GM19372 (cell line): ENCODE measurements around the gene PCDHB16.
"Not testable (repeated sequence)": the region's sequence is repeated elsewhere in the genome, so short reads cannot be mapped to it uniquely, and the experiment has no call there.

Experiments
- ATAC-seq: cut with Tn5 transposase; IDR thresholded peaks from one replicate; pipeline ENCODE4 v1.9.1; 2021; ENCODE audit warnings: mild to moderate bottlenecking, low read depth, moderate library complexity; ENCODE audit not compliant: unreplicated experiment

PCDHB16 gene

DNA sequence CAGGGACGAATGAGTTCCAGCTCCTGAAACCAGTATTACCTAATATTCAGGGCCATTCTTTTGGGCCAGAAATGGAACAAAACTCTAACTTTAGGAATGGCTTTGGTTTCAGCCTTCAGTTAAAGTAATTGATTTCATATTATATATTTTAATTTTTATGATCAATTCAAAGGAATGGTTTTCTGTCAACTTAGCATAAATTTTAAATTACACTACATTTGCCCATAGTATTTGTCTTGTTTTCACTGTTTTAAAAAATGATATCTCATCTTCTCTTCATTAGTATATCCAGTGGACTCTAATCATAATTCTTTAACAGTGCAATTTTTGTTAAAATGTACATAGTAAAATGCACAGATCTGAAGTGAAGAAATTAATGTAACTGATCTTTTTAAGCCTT is 1.9 kb upstream of the PCDHB16 start:
- ATAC-seq = no peak

DNA sequence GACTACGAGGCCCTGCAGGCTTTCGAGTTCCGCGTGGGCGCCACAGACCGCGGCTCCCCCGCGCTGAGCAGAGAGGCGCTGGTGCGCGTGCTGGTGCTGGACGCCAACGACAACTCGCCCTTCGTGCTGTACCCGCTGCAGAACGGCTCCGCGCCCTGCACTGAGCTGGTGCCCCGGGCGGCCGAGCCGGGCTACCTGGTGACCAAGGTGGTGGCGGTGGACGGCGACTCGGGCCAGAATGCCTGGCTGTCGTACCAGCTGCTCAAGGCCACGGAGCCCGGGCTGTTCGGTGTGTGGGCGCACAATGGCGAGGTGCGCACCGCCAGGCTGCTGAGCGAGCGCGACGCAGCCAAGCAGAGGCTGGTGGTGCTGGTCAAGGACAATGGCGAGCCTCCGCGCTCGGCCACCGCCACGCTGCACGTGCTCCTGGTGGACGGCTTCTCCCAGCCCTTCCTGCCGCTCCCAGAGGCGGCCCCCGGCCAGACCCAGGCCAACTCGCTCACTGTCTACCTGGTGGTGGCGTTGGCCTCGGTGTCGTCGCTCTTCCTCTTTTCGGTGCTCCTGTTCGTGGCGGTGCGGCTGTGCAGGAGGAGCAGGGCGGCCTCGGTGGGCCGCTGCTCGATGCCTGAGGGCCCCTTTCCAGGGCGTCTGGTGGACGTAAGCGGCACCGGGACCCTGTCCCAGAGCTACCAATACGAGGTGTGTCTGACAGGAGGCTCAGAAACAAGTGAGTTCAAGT is 2.1 kb downstream of the PCDHB16 start:
- ATAC-seq = not testable (repeated sequence)

DNA sequence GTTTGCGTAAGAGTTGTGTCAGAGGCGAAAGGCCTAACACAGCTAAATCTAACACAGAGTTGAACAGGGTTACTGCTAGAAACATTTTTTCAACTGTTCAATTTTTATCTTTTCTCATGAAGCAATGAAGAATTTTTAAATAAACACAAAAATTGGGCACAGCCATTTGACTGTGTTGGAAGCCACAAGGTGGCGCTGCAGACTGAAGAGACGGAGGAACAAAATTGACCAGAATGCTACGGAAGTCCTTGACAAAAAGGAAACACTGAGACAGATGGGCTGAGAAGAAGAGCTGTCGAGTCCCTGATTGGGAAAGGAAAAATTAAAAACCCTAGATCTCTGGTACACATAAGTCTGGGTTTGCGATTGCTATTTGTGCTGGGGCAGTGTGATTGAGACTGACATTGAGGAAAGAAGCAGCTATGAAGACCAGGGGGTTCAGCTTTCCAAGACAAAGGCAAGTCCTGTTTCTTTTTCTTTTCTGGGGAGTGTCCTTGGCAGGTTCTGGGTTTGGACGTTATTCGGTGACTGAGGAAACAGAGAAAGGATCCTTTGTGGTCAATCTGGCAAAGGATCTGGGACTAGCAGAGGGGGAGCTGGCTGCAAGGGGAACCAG is 4.8 kb downstream of the PCDHB16 start, which contains the start of gene PCDHB9:
PCDHB9 (plus strand) TSS at position 265 of the 616 bp plus-strand sequence; CDS start at position 423, 158 bp downstream.
- ATAC-seq = no peak

DNA sequence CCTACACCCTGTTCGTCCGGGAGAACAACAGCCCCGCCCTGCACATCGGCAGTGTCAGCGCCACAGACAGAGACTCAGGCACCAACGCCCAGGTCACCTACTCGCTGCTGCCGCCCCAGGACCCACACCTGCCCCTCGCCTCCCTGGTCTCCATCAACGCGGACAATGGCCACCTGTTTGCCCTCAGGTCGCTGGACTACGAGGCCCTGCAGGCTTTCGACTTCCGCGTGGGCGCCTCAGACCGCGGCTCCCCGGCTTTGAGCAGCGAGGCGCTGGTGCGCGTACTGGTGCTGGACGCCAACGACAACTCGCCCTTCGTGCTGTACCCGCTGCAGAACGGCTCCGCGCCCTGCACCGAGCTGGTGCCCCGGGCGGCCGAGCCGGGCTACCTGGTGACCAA is 6.5 kb downstream of the PCDHB16 start:
- ATAC-seq = not testable (repeated sequence)

DNA sequence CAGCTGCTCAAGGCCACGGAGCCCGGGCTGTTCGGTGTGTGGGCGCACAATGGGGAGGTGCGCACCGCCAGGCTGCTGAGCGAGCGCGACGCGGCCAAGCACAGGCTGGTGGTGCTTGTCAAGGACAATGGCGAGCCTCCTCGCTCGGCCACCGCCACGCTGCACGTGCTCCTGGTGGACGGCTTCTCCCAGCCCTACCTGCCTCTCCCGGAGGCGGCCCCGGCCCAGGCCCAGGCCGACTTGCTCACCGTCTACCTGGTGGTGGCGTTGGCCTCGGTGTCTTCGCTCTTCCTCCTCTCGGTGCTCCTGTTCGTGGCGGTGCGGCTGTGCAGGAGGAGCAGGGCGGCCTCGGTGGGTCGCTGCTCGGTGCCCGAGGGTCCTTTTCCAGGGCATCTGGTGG is 6.9 kb downstream of the PCDHB16 start:
- not testable (repeated sequence) for ATAC-seq

DNA sequence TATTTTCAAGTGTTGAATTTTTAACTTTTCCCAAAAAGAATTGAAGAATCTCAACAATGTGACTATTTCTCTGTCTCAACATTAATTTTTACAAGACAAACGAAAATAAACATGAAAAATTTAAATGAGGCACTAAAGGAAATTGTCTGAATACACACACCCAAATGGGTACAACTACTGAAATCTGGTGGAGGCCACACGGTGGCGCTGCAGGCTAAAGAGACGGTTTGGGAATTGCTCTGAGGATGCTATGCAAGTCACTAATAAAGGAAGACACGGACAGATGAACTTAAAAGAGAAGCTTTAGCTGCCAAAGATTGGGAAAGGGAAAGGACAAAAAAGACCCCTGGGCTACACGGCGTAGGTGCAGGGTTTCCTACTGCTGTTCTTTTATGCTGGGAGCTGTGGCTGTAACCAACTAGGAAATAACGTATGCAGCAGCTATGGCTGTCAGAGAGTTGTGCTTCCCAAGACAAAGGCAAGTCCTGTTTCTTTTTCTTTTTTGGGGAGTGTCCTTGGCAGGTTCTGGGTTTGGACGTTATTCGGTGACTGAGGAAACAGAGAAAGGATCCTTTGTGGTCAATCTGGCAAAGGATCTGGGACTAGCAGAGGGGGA is 10.0 kb downstream of the PCDHB16 start, which contains the start of gene PCDHB10:
PCDHB10 (plus strand) TSS at position 244 of the 616 bp plus-strand sequence; CDS start at position 444, 200 bp downstream.
- no peak for ATAC-seq

DNA sequence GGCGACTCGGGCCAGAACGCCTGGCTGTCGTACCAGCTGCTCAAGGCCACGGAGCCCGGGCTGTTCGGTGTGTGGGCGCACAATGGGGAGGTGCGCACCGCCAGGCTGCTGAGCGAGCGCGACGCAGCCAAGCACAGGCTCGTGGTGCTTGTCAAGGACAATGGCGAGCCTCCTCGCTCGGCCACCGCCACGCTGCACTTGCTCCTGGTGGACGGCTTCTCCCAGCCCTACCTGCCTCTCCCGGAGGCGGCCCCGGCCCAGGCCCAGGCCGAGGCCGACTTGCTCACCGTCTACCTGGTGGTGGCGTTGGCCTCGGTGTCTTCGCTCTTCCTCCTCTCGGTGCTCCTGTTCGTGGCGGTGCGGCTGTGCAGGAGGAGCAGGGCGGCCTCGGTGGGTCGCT is 12.1 kb downstream of the PCDHB16 start:
- not testable (repeated sequence) for ATAC-seq

DNA sequence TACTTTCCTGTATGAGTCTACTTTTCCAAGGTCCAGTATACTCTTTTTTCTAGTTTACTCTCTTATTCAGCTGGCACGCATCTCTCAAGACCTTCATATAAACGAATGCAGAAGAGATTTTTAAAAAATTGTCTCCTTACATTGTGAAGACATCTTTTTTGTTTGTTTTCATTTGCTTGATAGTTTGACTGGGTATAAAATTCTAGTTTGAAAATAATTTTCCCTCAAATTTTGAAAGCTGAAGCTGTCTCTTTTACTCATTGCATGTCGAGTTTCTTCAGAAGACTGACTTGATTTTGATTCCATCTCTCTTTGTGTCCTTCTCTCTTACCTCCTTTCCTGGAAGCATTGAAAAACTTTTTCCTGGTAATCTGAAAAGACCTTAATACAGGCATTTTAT is 14.2 kb downstream of the PCDHB16 start:
- ATAC-seq = no peak

DNA sequence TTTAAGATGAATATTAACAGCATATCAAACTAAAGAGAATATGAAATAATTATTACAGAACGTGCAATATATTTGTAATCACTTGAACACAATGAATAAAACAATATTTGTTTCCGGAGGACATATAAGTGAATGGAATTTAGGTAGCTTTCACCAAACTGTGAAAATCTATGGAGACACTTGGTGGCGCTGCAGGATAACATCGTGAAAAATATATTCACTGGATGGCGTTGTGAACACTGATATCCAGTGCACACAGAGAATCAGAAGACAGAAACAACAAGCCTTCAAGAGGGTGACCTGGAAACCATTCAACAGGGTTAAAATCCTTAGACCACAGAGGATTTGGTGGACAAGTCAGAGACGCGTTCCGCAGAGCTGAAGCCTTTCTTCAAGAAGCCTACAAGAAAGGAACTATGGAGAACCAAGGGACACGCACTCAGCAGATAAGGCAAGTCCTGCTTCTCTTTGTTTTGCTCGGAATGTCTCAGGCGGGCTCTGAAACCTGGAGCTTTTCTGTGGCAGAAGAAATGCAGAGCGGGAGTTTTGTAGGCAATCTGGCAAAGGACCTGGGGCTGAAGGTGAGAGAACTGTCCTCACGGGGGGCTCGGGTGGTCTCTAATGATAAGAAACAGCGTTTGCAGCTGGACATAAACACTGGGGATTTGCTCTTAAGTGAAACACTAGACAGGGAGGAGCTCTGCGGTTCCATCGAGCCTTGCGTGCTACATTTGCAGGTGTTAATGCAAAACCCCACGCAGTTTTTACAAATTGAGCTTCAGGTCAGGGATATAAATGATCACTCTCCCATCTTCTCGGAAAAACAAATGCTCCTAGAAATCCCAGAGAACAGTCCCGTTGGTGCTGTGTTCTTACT is 17.4 kb downstream of the PCDHB16 start, which contains the start of gene PCDHB11:
PCDHB11 (plus strand) TSS at position 269 of the 877 bp plus-strand sequence; CDS start at position 417, 148 bp downstream.
- no peak for ATAC-seq

DNA sequence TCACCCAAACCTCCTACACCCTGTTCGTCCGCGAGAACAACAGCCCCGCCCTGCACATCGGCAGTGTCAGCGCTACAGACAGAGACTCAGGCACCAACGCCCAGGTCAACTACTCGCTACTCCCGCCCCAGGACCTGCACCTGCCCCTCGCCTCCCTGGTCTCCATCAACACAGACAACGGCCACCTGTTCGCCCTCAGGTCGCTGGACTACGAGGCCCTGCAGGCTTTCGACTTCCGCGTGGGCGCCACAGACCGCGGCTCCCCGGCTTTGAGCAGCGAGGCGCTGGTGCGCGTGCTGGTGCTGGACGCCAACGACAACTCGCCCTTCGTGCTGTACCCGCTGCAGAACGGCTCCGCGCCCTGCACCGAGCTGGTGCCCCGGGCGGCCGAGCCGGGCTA is 18.9 kb downstream of the PCDHB16 start:
- not testable (repeated sequence) for ATAC-seq

DNA sequence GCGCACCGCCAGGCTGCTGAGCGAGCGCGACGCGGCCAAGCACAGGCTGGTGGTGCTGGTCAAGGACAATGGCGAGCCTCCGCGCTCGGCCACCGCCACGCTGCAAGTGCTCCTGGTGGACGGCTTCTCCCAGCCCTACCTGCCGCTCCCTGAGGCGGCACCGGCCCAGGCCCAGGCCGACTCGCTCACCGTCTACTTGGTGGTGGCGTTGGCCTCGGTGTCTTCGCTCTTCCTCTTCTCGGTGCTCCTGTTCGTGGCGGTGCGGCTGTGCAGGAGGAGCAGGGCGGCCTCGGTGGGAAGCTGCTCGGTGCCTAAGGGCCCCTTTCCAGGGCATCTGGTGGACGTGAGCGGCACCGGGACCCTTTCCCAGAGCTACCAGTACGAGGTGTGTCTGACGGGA is 19.5 kb downstream of the PCDHB16 start:
- ATAC-seq = not testable (repeated sequence)

DNA sequence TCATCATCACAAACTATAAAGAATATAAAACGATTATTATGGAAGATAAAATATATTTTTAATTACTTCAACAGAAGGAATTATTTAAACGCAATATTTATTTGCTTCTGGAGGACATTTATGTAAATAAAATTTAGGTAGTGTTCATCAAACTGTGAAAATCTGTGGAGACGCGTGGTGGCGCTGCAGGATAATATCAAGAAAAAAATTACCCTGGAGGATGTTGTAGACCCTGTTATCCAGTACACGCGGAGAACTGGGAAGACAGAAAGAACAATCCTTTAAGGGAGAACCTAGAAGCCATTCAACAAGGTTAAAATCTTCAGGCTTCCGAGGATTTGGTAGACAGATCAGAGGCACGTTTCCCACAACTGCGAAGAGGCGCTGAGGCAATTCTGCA is 26.3 kb downstream of the PCDHB16 start, which contains the start of gene PCDHB12:
PCDHB12 (plus strand) TSS at position 242 of the 400 bp plus-strand sequence. CDS start 189 bp downstream, outside the sequence.
- no peak for ATAC-seq

DNA sequence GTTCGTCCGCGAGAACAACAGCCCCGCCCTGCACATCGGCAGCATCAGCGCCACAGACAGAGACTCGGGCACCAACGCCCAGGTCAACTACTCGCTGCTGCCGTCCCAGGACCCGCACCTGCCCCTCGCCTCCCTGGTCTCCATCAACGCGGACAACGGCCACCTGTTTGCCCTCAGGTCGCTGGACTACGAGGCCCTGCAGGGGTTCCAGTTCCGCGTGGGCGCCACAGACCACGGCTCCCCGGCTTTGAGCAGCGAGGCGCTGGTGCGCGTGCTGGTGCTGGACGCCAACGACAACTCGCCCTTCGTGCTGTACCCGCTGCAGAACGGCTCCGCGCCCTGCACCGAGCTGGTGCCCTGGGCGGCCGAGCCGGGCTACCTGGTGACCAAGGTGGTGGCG is 28.1 kb downstream of the PCDHB16 start:
- not testable (repeated sequence) for ATAC-seq

DNA sequence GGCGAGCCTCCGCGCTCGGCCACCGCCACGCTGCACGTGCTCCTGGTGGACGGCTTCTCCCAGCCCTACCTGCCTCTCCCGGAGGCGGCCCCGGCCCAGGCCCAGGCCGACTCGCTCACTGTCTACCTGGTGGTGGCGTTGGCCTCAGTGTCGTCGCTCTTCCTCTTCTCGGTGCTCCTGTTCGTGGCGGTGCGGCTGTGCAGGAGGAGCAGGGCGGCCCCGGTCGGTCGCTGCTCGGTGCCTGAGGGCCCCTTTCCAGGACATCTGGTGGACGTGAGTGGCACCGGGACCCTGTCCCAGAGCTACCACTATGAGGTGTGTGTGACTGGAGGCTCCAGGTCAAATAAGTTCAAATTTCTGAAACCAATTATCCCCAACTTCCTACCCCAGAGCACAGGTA is 28.7 kb downstream of the PCDHB16 start:
- not testable (repeated sequence) for ATAC-seq

DNA sequence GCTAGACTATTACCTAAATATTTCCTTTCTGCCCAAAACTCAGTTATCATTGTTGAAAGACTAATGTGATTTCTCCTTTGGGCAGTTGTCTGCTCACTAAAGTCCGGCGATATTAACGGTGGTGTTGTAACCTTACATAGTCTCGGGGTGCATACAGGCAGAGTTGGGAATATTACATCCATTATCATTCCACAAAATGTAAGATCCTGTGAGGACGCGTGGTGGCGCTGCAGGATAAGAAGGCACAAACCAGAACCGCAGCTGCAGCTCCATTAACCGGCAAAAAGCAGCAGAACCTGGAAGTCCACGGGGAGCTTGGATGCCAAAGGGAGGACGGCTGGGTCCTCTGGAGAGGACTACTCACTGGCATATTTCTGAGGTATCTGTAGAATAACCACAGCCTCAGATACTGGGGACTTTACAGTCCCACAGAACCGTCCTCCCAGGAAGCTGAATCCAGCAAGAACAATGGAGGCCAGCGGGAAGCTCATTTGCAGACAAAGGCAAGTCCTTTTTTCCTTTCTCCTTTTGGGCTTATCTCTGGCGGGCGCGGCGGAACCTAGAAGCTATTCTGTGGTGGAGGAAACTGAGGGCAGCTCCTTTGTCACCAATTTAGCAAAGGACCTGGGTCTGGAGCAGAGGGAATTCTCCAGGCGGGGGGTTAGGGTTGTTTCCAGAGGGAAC is 31.6 kb downstream of the PCDHB16 start, which contains the start of gene PCDHB13:
PCDHB13 (plus strand) TSS at position 264 of the 684 bp plus-strand sequence; CDS start at position 469, 205 bp downstream.
- ATAC-seq = not testable (repeated sequence)

DNA sequence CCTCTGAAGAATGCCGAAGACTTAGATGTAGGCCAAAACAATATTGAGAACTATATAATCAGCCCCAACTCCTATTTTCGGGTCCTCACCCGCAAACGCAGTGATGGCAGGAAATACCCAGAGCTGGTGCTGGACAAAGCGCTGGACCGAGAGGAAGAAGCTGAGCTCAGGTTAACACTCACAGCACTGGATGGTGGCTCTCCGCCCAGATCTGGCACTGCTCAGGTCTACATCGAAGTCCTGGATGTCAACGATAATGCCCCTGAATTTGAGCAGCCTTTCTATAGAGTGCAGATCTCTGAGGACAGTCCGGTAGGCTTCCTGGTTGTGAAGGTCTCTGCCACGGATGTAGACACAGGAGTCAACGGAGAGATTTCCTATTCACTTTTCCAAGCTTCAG is 32.4 kb downstream of the PCDHB16 start:
- ATAC-seq = not testable (repeated sequence)

DNA sequence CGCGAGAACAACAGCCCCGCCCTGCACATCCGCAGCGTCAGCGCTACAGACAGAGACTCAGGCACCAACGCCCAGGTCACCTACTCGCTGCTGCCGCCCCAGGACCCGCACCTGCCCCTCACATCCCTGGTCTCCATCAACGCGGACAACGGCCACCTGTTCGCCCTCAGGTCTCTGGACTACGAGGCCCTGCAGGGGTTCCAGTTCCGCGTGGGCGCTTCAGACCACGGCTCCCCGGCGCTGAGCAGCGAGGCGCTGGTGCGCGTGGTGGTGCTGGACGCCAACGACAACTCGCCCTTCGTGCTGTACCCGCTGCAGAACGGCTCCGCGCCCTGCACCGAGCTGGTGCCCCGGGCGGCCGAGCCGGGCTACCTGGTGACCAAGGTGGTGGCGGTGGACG is 33.3 kb downstream of the PCDHB16 start:
- ATAC-seq = not testable (repeated sequence)

DNA sequence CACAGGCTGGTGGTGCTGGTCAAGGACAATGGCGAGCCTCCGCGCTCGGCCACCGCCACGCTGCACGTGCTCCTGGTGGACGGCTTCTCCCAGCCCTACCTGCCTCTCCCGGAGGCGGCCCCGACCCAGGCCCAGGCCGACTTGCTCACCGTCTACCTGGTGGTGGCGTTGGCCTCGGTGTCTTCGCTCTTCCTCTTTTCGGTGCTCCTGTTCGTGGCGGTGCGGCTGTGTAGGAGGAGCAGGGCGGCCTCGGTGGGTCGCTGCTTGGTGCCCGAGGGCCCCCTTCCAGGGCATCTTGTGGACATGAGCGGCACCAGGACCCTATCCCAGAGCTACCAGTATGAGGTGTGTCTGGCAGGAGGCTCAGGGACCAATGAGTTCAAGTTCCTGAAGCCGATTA is 33.8 kb downstream of the PCDHB16 start:
- ATAC-seq = not testable (repeated sequence)

DNA sequence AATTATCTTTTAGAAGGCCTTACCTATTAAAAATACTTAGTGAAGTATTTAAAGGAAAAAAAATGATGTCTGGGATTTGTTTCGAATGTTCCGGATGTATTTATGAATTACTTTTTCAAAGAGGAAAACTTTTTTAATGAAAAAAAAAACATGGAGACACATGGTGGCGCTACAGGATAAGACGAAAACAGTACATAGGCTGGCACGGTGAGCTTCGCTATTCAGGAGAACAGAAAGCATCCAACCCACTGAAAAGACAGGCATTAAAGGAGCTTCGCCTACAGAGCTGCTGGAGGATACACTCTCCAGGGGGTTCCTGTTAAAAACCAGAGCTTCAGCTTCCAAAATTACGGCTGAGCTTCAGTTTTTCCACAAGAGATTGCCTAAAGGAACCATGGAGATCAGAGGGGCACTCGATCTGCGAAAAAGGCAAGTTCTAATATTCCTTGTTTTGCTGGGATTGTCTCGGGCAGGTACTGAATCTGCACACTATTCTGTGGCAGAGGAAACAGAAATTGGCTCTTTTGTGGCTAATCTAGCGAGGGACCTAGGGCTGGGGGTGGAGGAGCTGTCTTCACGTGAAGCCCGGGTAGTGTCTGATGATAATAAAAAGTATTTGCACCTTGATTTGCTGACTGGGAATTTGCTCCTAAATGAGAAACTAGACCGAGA is 41.1 kb downstream of the PCDHB16 start, which contains the start of gene PCDHB14:
PCDHB14 (plus strand) TSS at position 232 of the 672 bp plus-strand sequence; CDS start at position 395, 163 bp downstream.
- ATAC-seq = no peak
